ENCODE data around the gene LIN7A. TPM values are rescaled to one million over a fixed set of nuclear protein-coding genes. Genes with fewer than 3 reads are reported as not detected.

The LIN7A gene
- total RNA-seq, 1 donor from 2014 or later: 0.68 TPM

- no peak for DNase-seq (ENCODE audit: low spot score)
- Mint-ChIP-seq H3K36me3 (ENCODE audit: low read depth) (peaks cover 5% of the 10 kb centered on the region), H3K27me3 (ENCODE audit: low read depth) (no peaks in the 10 kb centered on the region), H3K9me3 (peaks cover 18% of the 10 kb centered on the region), H3K4me3 (ENCODE audit: low read depth) (no peak overlapping the region), H3K4me1 (ENCODE audit: low read depth) (peaks cover 18% of the 10 kb centered on the region), H3K27ac (no peak overlapping the region)
- intact Hi-C loops (cut with micrococcal nuclease): no loop called here
These were observed 157.0 kb downstream of the LIN7A start for GRCh38 chr12:80780746-80781145.

GRCh38 chr12:80778005-80778541, 159.7 kb downstream of the LIN7A start:
- intact Hi-C loops (cut with micrococcal nuclease): loop anchor here (5.0 kb wide), 1 partner anchor 54 kb away; no protein-coding TSS in a partner anchor
- H3K4me1 Mint-ChIP-seq (ENCODE audit: low read depth): peaks cover 25% of the 10 kb centered on the region

DNA sequence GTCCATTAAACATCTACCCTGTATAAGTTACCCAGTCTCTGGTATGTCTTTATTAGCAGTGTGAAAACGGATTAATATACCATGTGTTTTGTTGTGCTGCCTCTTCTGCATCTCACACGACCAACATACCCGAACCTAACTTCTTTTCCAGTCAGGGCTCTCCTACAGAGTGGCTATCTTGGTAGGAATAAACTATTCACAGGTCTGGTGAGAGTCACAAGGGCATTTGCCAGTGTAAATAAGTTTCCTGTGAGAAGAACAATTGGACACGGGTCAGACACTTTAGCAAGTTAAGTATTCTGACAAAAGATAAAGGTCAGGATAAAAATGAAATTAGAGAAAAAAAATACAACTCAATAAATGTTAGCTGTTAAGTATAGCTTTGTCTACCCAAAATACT, 160.1 kb downstream of the LIN7A start:
- Mint-ChIP-seq H3K36me3 (ENCODE audit: low read depth) (peaks cover 5% of the 10 kb centered on the region), H3K27ac (peak overlapping the region; percentile 67)
- intact Hi-C loops (cut with micrococcal nuclease): loop anchor here (5.0 kb wide), 1 partner anchor 55 kb away; no protein-coding TSS in a partner anchor

More at GRCh38 chr12:80778005-80778541, 159.7 kb downstream of the LIN7A start:
- Mint-ChIP-seq H3K36me3 (ENCODE audit: low read depth) (peaks cover 5% of the 10 kb centered on the region), H3K27me3 (ENCODE audit: low read depth) (no peaks in the 10 kb centered on the region), H3K27ac (peak overlapping the region; percentile 21), H3K4me3 (ENCODE audit: low read depth) (no peak overlapping the region), H3K9me3 (peaks cover 25% of the 10 kb centered on the region)
- peak; percentile 29 for DNase-seq (ENCODE audit: low spot score)

DNA sequence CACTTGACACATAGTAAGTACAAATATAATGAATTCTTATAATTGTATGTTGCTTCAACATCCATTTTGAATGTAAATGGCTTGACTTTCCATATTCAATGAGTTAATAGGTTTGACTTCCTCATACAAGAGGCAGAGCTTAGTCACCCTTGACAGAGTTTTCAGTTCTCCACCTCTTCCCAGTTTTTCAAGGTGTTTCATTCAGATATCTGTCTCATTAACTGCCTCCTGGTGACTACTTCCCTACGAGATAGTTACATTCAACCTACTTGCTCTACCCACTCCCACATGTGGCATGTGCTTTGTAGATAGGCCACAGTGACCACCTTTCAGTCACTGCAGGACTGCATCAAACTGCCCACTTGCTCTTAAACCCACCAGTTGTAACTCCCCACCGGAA, 161.0 kb downstream of the LIN7A start:
- no peak overlapping the region for H3K4me3 Mint-ChIP-seq (ENCODE audit: low read depth)

More for the DNA sequence above, 160.1 kb downstream of the LIN7A start:
- H3K4me1 Mint-ChIP-seq (ENCODE audit: low read depth): peaks cover 25% of the 10 kb centered on the region
- no peak for DNase-seq (ENCODE audit: low spot score)
- H3K4me3 Mint-ChIP-seq (ENCODE audit: low read depth): no peak overlapping the region
- no peaks in the 10 kb centered on the region for H3K27me3 Mint-ChIP-seq (ENCODE audit: low read depth)
- H3K9me3 Mint-ChIP-seq: peaks cover 20% of the 10 kb centered on the region

DNA sequence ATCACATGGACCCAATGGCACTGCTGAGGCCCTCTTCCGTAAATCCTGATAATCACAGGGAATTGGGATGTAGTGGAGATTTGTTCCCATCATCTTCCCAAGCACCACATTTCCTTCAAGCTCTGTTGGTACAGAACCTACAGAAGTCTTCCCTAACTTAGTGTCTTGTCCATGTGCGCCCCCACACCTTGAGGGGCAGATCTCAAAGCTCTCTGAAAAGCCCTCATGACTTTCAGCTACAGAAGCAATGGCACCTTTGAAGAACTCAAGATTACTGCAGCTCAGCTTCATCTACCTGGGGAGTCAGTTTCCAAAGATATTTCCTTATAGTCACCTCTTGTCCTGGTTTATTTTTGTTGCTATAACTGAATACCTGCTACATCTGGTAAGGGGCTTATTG, 166.8 kb downstream of the LIN7A start:
- no peak overlapping the region for H3K4me3 Mint-ChIP-seq (ENCODE audit: low read depth)
- no peak overlapping the region for H3K27ac Mint-ChIP-seq
- DNase-seq (ENCODE audit: low spot score): no peak
- intact Hi-C loops (cut with micrococcal nuclease): no loop called here
- no peaks in the 10 kb centered on the region for H3K36me3 Mint-ChIP-seq (ENCODE audit: low read depth)
- peaks cover 2% of the 10 kb centered on the region for H3K27me3 Mint-ChIP-seq (ENCODE audit: low read depth)
- H3K9me3 Mint-ChIP-seq: peaks cover 12% of the 10 kb centered on the region
- H3K4me1 Mint-ChIP-seq (ENCODE audit: low read depth): peaks cover 7% of the 10 kb centered on the region

More for the DNA sequence above, 161.0 kb downstream of the LIN7A start:
- peaks cover 5% of the 10 kb centered on the region for H3K36me3 Mint-ChIP-seq (ENCODE audit: low read depth)
- H3K4me1 Mint-ChIP-seq (ENCODE audit: low read depth): peaks cover 25% of the 10 kb centered on the region
- no peaks in the 10 kb centered on the region for H3K27me3 Mint-ChIP-seq (ENCODE audit: low read depth)
- peaks cover 23% of the 10 kb centered on the region for H3K9me3 Mint-ChIP-seq
- no peak overlapping the region for H3K27ac Mint-ChIP-seq
- no peak for DNase-seq (ENCODE audit: low spot score)
- intact Hi-C loops (cut with micrococcal nuclease): loop anchor here (5.0 kb wide), 1 partner anchor 56 kb away; no protein-coding TSS in a partner anchor

- H3K27me3 Mint-ChIP-seq (ENCODE audit: low read depth): peaks cover 2% of the 10 kb centered on the region
- peaks cover 12% of the 10 kb centered on the region for H3K9me3 Mint-ChIP-seq
- H3K4me3 Mint-ChIP-seq (ENCODE audit: low read depth): no peak overlapping the region
- no peaks in the 10 kb centered on the region for H3K36me3 Mint-ChIP-seq (ENCODE audit: low read depth)
- peaks cover 7% of the 10 kb centered on the region for H3K4me1 Mint-ChIP-seq (ENCODE audit: low read depth)
- no peak for DNase-seq (ENCODE audit: low spot score)
- intact Hi-C loops (cut with micrococcal nuclease): no loop called here
- H3K27ac Mint-ChIP-seq: no peak overlapping the region
These were observed 168.1 kb downstream of the LIN7A start for GRCh38 chr12:80769553-80770140.

GRCh38 chr12:80766897-80767296, 170.8 kb downstream of the LIN7A start:
- Mint-ChIP-seq H3K4me3 (ENCODE audit: low read depth) (no peak overlapping the region), H3K36me3 (ENCODE audit: low read depth) (no peaks in the 10 kb centered on the region), H3K27ac (no peak overlapping the region), H3K9me3 (peaks cover 4% of the 10 kb centered on the region), H3K27me3 (ENCODE audit: low read depth) (peaks cover 2% of the 10 kb centered on the region), H3K4me1 (ENCODE audit: low read depth) (no peaks in the 10 kb centered on the region)
- intact Hi-C loops (cut with micrococcal nuclease): no loop called here
- no peak for DNase-seq (ENCODE audit: low spot score)

- intact Hi-C loops (cut with micrococcal nuclease): no loop called here
- Mint-ChIP-seq H3K4me1 (ENCODE audit: low read depth) (no peaks in the 10 kb centered on the region), H3K4me3 (ENCODE audit: low read depth) (no peak overlapping the region), H3K27ac (no peak overlapping the region), H3K27me3 (ENCODE audit: low read depth) (peaks cover 2% of the 10 kb centered on the region), H3K36me3 (ENCODE audit: low read depth) (no peaks in the 10 kb centered on the region), H3K9me3 (no peaks in the 10 kb centered on the region)
- no peak for DNase-seq (ENCODE audit: low spot score)
These were observed 171.5 kb downstream of the LIN7A start for GRCh38 chr12:80766210-80766609.

GRCh38 chr12:80763874-80764273, 173.9 kb downstream of the LIN7A start:
- Mint-ChIP-seq H3K36me3 (ENCODE audit: low read depth) (no peaks in the 10 kb centered on the region), H3K27me3 (ENCODE audit: low read depth) (peaks cover 3% of the 10 kb centered on the region), H3K4me3 (ENCODE audit: low read depth) (no peak overlapping the region), H3K4me1 (ENCODE audit: low read depth) (no peaks in the 10 kb centered on the region), H3K9me3 (no peaks in the 10 kb centered on the region), H3K27ac (no peak overlapping the region)
- no peak for DNase-seq (ENCODE audit: low spot score)
- intact Hi-C loops (cut with micrococcal nuclease): loop anchor here (2.0 kb wide), 2 partner anchors 291 to 351 kb away; no protein-coding TSS in a partner anchor

DNA sequence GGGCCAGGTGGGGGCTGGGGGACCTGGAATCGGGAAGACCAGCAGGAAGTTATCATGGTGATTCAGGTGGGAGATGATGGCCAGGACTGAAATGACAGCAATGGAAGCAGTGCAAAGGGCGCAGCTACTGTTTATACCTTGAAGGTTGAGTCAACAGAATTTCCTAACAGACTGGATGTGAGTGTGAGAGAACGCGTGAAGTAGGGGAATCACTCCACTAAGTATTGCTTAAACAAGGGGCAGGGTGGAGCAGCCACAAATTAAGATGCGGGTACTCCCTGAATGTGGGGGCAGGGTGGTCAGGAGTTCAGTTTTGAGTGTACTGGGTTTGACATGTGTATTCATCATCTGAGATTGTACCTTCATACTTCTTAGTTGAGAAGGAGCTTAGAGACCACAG, 175.9 kb downstream of the LIN7A start:
- H3K27me3 Mint-ChIP-seq (ENCODE audit: low read depth): peaks cover 5% of the 10 kb centered on the region
- H3K9me3 Mint-ChIP-seq: no peaks in the 10 kb centered on the region
- no peak overlapping the region for H3K4me3 Mint-ChIP-seq (ENCODE audit: low read depth)
- intact Hi-C loops (cut with micrococcal nuclease): loop anchor here (2.0 kb wide), 2 partner anchors 289 to 349 kb away; no protein-coding TSS in a partner anchor
- no peaks in the 10 kb centered on the region for H3K36me3 Mint-ChIP-seq (ENCODE audit: low read depth)
- no peak for DNase-seq (ENCODE audit: low spot score)
- H3K4me1 Mint-ChIP-seq (ENCODE audit: low read depth): peaks cover 3% of the 10 kb centered on the region
- H3K27ac Mint-ChIP-seq: no peak overlapping the region

DNA sequence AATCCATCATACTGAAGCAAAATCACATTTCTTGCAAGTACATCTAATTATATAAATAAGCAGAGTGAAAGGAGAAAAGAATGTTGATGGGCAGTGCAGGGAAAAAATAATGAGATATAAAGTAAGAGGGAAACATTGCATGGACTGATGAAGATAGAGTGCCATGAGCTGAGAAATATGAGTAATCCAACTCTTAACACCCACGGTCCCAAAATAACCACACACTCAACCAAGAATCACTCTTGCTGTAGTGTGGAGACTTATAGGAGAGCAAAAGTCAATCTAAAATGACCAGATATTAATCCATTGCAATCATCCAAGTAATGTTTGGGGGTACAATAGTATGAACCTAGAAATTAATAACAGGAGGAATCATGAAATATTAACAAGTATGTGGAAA, 180.9 kb downstream of the LIN7A start:
- no peaks in the 10 kb centered on the region for H3K9me3 Mint-ChIP-seq
- intact Hi-C loops (cut with micrococcal nuclease): no loop called here

DNA sequence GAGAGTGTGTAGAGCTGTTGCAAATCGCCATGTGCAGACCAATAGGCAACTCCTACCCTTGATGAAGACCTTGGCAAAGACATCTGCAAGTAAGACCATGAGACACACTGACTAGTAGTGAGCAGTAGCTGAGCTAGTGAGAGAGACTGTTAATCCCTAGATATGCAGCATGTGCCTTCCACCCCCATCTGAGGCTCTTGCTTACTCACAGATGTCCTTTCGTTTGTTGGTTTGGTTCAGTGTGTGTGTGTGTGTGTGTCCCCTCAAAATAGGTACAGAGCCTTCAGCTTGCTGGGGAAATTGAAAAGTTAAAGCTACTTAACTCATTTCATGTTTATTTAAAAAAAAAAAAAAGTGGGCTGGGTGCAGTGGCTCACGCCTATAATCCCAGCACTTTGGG, 183.5 kb downstream of the LIN7A start:
- Mint-ChIP-seq H3K36me3 (ENCODE audit: low read depth) (no peaks in the 10 kb centered on the region), H3K27ac (no peak overlapping the region), H3K27me3 (ENCODE audit: low read depth) (peaks cover 1% of the 10 kb centered on the region), H3K4me3 (ENCODE audit: low read depth) (no peak overlapping the region), H3K4me1 (ENCODE audit: low read depth) (peaks cover 3% of the 10 kb centered on the region), H3K9me3 (no peaks in the 10 kb centered on the region)
- intact Hi-C loops (cut with micrococcal nuclease): no loop called here
- no peak for DNase-seq (ENCODE audit: low spot score)

More for the DNA sequence above, 180.9 kb downstream of the LIN7A start:
- Mint-ChIP-seq H3K27ac (no peak overlapping the region), H3K4me1 (ENCODE audit: low read depth) (peaks cover 3% of the 10 kb centered on the region), H3K36me3 (ENCODE audit: low read depth) (no peaks in the 10 kb centered on the region), H3K27me3 (ENCODE audit: low read depth) (peaks cover 5% of the 10 kb centered on the region), H3K4me3 (ENCODE audit: low read depth) (no peak overlapping the region)
- DNase-seq (ENCODE audit: low spot score): no peak

- Mint-ChIP-seq H3K36me3 (ENCODE audit: low read depth) (no peaks in the 10 kb centered on the region), H3K4me3 (ENCODE audit: low read depth) (no peak overlapping the region), H3K27me3 (ENCODE audit: low read depth) (no peaks in the 10 kb centered on the region), H3K4me1 (ENCODE audit: low read depth) (peaks cover 3% of the 10 kb centered on the region), H3K27ac (no peak overlapping the region), H3K9me3 (no peaks in the 10 kb centered on the region)
- DNase-seq (ENCODE audit: low spot score): no peak
- intact Hi-C loops (cut with micrococcal nuclease): no loop called here
These were observed 185.3 kb downstream of the LIN7A start for GRCh38 chr12:80752464-80752863.
